GM23338 (cell line): ENCODE data around the gene KAZN. TPM values are rescaled to one million over a fixed set of nuclear protein-coding genes. Genes with fewer than 3 reads are reported as not detected.

Experiments
- ATAC-seq: fragments of 200-7000 bp; cut with Tn5 transposase; 3 replicates; pipeline ENCODE4 v1.9.1; 2020
- DNase-seq: peaks from one replicate; pipeline ENCODE4 v3.0.0-alpha.2; 2015; ENCODE audit warnings: low spot score
- H2AFZ ChIP-seq: fragments of 200-600 bp; sonication (generic); 2 replicates; pipeline ENCODE4 v1.8.0; 2016; ENCODE audit warnings: antibody characterized with exemption, mild to moderate bottlenecking, moderate library complexity
- H3F3A ChIP-seq: fragments of 200-600 bp; sonication (generic); replicated peaks from 2 replicates; pipeline ENCODE4 v1.8.0; 2017; ENCODE audit warnings: antibody characterized with exemption, mixed run types, low read depth
- H3K27ac ChIP-seq: fragments of 200-600 bp; sonication (generic); 2 replicates; pipeline ENCODE4 v1.6.1; 2016; ENCODE audit warnings: low read depth
- H3K27me3 ChIP-seq: fragments of 200-600 bp; sonication (generic); 2 replicates; pipeline ENCODE4 v1.8.0; 2016; ENCODE audit warnings: mild to moderate bottlenecking, mixed run types, moderate library complexity; ENCODE audit not compliant: insufficient read depth
- H3K36me3 ChIP-seq: fragments of 200-600 bp; sonication (generic); 2 replicates; pipeline ENCODE4 v1.8.0; 2016; ENCODE audit warnings: mild to moderate bottlenecking; ENCODE audit not compliant: insufficient read depth
- H3K4me1 ChIP-seq: fragments of 200-600 bp; sonication (generic); 2 replicates; pipeline ENCODE4 v1.8.0; 2016; ENCODE audit warnings: mild to moderate bottlenecking, moderate library complexity; ENCODE audit not compliant: insufficient read depth
- H3K4me2 ChIP-seq: fragments of 200-600 bp; sonication (generic); 2 replicates; pipeline ENCODE4 v1.7.1; 2017; ENCODE audit warnings: mixed run types
- H3K4me3 ChIP-seq: fragments of 200-600 bp; sonication (generic); 2 replicates; pipeline ENCODE4 v1.6.1; 2016; ENCODE audit warnings: mixed run types
- H3K79me2 ChIP-seq: fragments of 200-600 bp; sonication (generic); replicated peaks from 2 replicates; pipeline ENCODE4 v1.8.0; 2017; ENCODE audit warnings: mild to moderate bottlenecking; ENCODE audit not compliant: insufficient read depth
- H3K9me2 ChIP-seq: fragments of 200-600 bp; sonication (generic); 2 replicates; pipeline ENCODE4 v1.8.0; 2017; ENCODE audit not compliant: insufficient read depth
- H4K20me1 ChIP-seq: fragments of 200-600 bp; sonication (generic); replicated peaks from 2 replicates; pipeline ENCODE4 v1.8.0; 2017; ENCODE audit warnings: mild to moderate bottlenecking; ENCODE audit not compliant: insufficient read depth
- H3K27ac Mint-ChIP-seq: 2 replicates; pipeline ENCODE4 v1.8.0; 2020; ENCODE audit warnings: inconsistent platforms, mild to moderate bottlenecking, moderate library complexity, mixed read lengths
- H3K27me3 Mint-ChIP-seq: 3 replicates; pipeline ENCODE4 v1.8.0; 2022; ENCODE audit warnings: low read depth, mild to moderate bottlenecking, moderate library complexity, mixed read lengths, inconsistent platforms; ENCODE audit not compliant: insufficient read depth, poor library complexity
- H3K36me3 Mint-ChIP-seq: 3 replicates; pipeline ENCODE4 v1.8.0; 2021; ENCODE audit warnings: low read depth, mild to moderate bottlenecking, inconsistent platforms, moderate library complexity, mixed read lengths
- H3K4me1 Mint-ChIP-seq: 3 replicates; pipeline ENCODE4 v1.8.0; 2020; ENCODE audit warnings: mild to moderate bottlenecking, inconsistent platforms, mixed read lengths
- H3K4me3 Mint-ChIP-seq: 3 replicates; pipeline ENCODE4 v1.8.0; 2021; ENCODE audit warnings: moderate library complexity, mild to moderate bottlenecking, inconsistent platforms, mixed read lengths
- H3K9me3 Mint-ChIP-seq: 3 replicates; pipeline ENCODE4 v1.8.0; 2020; ENCODE audit warnings: moderate library complexity, mild to moderate bottlenecking, inconsistent platforms, mixed read lengths
- CREB1 ChIP-seq: fragments of 250-450 bp; sonication (Bioruptor Pico); IDR thresholded peaks from 2 replicates; pipeline ENCODE4 v1.5.0; 2020; ENCODE audit warnings: low read depth, mild to moderate bottlenecking, moderate library complexity
- EZH2 ChIP-seq: fragments of 200-600 bp; sonication (generic); IDR thresholded peaks from one replicate; pipeline ENCODE4 v1.8.0; 2017; ENCODE audit warnings: antibody characterized with exemption, mild to moderate bottlenecking, low read depth; ENCODE audit not compliant: unreplicated experiment
- EZH2phosphoT487 ChIP-seq: fragments of 200-600 bp; sonication (generic); IDR thresholded peaks from one replicate; pipeline ENCODE4 v1.8.1; 2018; ENCODE audit warnings: antibody characterized with exemption; ENCODE audit not compliant: unreplicated experiment
- JUNB ChIP-seq: IDR thresholded peaks from one replicate; pipeline ENCODE4 v1.6.1; 2016; ENCODE audit warnings: antibody characterized with exemption; ENCODE audit not compliant: unreplicated experiment
- NANOG ChIP-seq: IDR thresholded peaks from 2 replicates; pipeline ENCODE4 v1.6.1; 2016; ENCODE audit warnings: antibody characterized with exemption, borderline replicate concordance
- STAT1 ChIP-seq: IDR thresholded peaks from one replicate; pipeline ENCODE4 v1.6.1; 2016; ENCODE audit warnings: antibody characterized with exemption; ENCODE audit not compliant: unreplicated experiment
- ZNF331 ChIP-seq: fragments of 250-450 bp; sonication (Bioruptor Pico); IDR thresholded peaks from 2 replicates; pipeline ENCODE4 v1.5.0; 2020; ENCODE audit warnings: low read depth, mild to moderate bottlenecking, moderate library complexity
- polyA plus RNA-seq: library from polyadenylated mRNA; unstranded; fragments of >200 nt; fragmentation: Nextera tagmentation; extraction: Ambion mirVana; gene quantifications from 2 replicates; pipeline ENCODE4 v1.2.1, GENCODE V29; 2016
- total RNA-seq: library from RNA; depleted of rRNA; stranded (reverse); fragments of >200 nt; shearing (Covaris generic); gene quantifications from 2 replicates; pipeline ENCODE4 v1.2.3, GENCODE V29; 2014
- TF ChIP-seq, protein P1 (sequence below): IDR thresholded peaks from one replicate; pipeline ENCODE4 v1.6.1; 2018; ENCODE audit warnings: antibody characterized with exemption; ENCODE audit not compliant: unreplicated experiment
- TF ChIP-seq, protein P2 (sequence below): fragments of 250-450 bp; sonication (Bioruptor Pico); IDR thresholded peaks from 2 replicates; pipeline ENCODE4 v1.5.0; 2020; ENCODE audit warnings: mild to moderate bottlenecking, moderate library complexity
- TF ChIP-seq, protein P3 (sequence below): IDR thresholded peaks from 2 replicates; pipeline ENCODE4 v1.6.1; 2016; ENCODE audit warnings: antibody characterized with exemption

KAZN gene
- total and polyA plus RNA-seq, 2 experiments from 2014 or later, result 9.9 to 15.0 TPM

GRCh38 chr1:14724246-14724645, 125.8 kb downstream of the KAZN start (continued):
- TF ChIP-seq, protein P1, sequence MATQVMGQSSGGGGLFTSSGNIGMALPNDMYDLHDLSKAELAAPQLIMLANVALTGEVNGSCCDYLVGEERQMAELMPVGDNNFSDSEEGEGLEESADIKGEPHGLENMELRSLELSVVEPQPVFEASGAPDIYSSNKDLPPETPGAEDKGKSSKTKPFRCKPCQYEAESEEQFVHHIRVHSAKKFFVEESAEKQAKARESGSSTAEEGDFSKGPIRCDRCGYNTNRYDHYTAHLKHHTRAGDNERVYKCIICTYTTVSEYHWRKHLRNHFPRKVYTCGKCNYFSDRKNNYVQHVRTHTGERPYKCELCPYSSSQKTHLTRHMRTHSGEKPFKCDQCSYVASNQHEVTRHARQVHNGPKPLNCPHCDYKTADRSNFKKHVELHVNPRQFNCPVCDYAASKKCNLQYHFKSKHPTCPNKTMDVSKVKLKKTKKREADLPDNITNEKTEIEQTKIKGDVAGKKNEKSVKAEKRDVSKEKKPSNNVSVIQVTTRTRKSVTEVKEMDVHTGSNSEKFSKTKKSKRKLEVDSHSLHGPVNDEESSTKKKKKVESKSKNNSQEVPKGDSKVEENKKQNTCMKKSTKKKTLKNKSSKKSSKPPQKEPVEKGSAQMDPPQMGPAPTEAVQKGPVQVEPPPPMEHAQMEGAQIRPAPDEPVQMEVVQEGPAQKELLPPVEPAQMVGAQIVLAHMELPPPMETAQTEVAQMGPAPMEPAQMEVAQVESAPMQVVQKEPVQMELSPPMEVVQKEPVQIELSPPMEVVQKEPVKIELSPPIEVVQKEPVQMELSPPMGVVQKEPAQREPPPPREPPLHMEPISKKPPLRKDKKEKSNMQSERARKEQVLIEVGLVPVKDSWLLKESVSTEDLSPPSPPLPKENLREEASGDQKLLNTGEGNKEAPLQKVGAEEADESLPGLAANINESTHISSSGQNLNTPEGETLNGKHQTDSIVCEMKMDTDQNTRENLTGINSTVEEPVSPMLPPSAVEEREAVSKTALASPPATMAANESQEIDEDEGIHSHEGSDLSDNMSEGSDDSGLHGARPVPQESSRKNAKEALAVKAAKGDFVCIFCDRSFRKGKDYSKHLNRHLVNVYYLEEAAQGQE, result no peak
- TF ChIP-seq NANOG (no peak), ZNF331 (no peak), EZH2phosphoT487 (no peak), EZH2 (no peak), STAT1 (no peak)

DNA sequence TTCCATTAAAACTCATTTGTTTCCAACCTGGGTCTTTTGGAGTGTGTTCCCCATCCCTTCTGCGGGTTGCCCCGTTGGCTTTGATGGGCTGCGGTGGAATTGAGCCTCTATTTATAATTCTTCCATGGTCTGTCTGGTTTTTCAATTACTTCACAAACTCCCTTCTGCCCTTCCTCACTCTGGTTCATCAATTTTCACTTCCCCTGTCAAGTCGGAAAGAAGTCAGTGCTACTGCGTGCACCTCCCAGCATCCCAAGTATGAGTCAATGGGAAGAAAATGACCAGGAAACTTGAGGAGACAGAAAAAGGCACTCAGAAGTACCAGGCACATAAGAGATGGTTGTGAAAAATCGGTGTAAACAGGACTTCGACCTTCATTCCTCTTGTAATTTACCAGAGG, 126.2 kb downstream of the KAZN start:
- Histone ChIP-seq H3K79me2 (peaks cover 5% of the 10 kb centered on the region), H4K20me1 (no peaks in the 10 kb centered on the region), H3K27ac (no peak overlapping the region), H3K4me3 (no peak overlapping the region), H2AFZ (no peak overlapping the region), H3K36me3 (no peaks in the 10 kb centered on the region), H3F3A (no peaks in the 10 kb centered on the region), H3K4me1 (peaks cover 33% of the 10 kb centered on the region), H3K27me3 (no peaks in the 10 kb centered on the region), H3K9me2 (no peaks in the 10 kb centered on the region), H3K4me2 (no peak overlapping the region; the same call in 1 of the 2 replicates)
- DNase-seq, result no peak
- H3K36me3 Mint-ChIP-seq, result 0 out of 3 replicates have a peak, but pooled peaks cover 4% of the 10 kb centered on the region
- H3K9me3 Mint-ChIP-seq, result no peaks in the 10 kb centered on the region; the same call in 2 of the 3 replicates
- ATAC-seq, result no peak
- H3K27ac Mint-ChIP-seq, result no peak overlapping the region
- peaks cover 31% of the 10 kb centered on the region for H3K4me1 Mint-ChIP-seq
- no peak overlapping the region for H3K4me3 Mint-ChIP-seq
- peaks cover 7% of the 10 kb centered on the region for H3K27me3 Mint-ChIP-seq
- TF ChIP-seq, protein P2, sequence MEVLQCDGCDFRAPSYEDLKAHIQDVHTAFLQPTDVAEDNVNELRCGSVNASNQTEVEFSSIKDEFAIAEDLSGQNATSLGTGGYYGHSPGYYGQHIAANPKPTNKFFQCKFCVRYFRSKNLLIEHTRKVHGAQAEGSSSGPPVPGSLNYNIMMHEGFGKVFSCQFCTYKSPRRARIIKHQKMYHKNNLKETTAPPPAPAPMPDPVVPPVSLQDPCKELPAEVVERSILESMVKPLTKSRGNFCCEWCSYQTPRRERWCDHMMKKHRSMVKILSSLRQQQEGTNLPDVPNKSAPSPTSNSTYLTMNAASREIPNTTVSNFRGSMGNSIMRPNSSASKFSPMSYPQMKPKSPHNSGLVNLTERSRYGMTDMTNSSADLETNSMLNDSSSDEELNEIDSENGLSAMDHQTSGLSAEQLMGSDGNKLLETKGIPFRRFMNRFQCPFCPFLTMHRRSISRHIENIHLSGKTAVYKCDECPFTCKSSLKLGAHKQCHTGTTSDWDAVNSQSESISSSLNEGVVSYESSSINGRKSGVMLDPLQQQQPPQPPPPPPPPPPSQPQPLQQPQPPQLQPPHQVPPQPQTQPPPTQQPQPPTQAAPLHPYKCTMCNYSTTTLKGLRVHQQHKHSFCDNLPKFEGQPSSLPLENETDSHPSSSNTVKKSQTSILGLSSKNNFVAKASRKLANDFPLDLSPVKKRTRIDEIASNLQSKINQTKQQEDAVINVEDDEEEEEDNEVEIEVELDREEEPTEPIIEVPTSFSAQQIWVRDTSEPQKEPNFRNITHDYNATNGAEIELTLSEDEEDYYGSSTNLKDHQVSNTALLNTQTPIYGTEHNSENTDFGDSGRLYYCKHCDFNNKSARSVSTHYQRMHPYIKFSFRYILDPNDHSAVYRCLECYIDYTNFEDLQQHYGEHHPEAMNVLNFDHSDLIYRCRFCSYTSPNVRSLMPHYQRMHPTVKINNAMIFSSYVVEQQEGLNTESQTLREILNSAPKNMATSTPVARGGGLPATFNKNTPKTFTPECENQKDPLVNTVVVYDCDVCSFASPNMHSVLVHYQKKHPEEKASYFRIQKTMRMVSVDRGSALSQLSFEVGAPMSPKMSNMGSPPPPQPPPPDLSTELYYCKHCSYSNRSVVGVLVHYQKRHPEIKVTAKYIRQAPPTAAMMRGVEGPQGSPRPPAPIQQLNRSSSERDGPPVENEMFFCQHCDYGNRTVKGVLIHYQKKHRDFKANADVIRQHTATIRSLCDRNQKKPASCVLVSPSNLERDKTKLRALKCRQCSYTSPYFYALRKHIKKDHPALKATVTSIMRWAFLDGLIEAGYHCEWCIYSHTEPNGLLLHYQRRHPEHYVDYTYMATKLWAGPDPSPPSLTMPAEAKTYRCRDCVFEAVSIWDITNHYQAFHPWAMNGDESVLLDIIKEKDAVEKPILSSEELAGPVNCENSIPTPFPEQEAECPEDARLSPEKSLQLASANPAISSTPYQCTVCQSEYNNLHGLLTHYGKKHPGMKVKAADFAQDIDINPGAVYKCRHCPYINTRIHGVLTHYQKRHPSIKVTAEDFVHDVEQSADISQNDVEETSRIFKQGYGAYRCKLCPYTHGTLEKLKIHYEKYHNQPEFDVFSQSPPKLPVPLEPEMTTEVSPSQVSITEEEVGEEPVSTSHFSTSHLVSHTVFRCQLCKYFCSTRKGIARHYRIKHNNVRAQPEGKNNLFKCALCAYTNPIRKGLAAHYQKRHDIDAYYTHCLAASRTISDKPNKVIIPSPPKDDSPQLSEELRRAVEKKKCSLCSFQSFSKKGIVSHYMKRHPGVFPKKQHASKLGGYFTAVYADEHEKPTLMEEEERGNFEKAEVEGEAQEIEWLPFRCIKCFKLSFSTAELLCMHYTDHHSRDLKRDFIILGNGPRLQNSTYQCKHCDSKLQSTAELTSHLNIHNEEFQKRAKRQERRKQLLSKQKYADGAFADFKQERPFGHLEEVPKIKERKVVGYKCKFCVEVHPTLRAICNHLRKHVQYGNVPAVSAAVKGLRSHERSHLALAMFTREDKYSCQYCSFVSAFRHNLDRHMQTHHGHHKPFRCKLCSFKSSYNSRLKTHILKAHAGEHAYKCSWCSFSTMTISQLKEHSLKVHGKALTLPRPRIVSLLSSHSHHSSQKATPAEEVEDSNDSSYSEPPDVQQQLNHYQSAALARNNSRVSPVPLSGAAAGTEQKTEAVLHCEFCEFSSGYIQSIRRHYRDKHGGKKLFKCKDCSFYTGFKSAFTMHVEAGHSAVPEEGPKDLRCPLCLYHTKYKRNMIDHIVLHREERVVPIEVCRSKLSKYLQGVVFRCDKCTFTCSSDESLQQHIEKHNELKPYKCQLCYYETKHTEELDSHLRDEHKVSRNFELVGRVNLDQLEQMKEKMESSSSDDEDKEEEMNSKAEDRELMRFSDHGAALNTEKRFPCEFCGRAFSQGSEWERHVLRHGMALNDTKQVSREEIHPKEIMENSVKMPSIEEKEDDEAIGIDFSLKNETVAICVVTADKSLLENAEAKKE (CRISPR knock-in tag), result no peak
- TF ChIP-seq, protein P3, sequence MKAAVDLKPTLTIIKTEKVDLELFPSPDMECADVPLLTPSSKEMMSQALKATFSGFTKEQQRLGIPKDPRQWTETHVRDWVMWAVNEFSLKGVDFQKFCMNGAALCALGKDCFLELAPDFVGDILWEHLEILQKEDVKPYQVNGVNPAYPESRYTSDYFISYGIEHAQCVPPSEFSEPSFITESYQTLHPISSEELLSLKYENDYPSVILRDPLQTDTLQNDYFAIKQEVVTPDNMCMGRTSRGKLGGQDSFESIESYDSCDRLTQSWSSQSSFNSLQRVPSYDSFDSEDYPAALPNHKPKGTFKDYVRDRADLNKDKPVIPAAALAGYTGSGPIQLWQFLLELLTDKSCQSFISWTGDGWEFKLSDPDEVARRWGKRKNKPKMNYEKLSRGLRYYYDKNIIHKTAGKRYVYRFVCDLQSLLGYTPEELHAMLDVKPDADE, result no peak
- no peak for TF ChIP-seq STAT1
- TF ChIP-seq, protein P1, result no peak
- no peak for TF ChIP-seq CREB1 (CRISPR knock-in tag)
- TF ChIP-seq JUNB, result no peak
